Measurements from ENCODE around the gene ZFAND2A. TPM values are rescaled to one million over a fixed set of nuclear protein-coding genes. Genes with fewer than 3 reads are reported as not detected.

ZFAND2A gene
- total and polyA plus RNA-seq, 2 donors (not counting 3 experiments of a cell fraction or from before 2014, with no cell fraction given): 31.8 to 40.6 TPM

GRCh38 chr7:1103009-1103788, 56.8 kb downstream of the ZFAND2A start:
- Histone ChIP-seq H3K27me3 (ENCODE audit: control insufficient read depth in 2 of 2, insufficient read depth in 2 of 2, low read length in 2 of 2) (no peaks in the 10 kb centered on the region), H4K20me1 (replicated peaks; ENCODE audit: control insufficient read depth, extremely low read depth, insufficient read depth, low read length) (no peaks in the 10 kb centered on the region), H3K4me3 (replicated peaks in 1 of 3; ENCODE audit: insufficient read depth in 1 of 3, low read depth in 1 of 3, low read length in 3 of 3) (no peak overlapping the region), H3K4me1 (ENCODE audit: control insufficient read depth, extremely low read depth, insufficient read depth, low read length) (peaks cover 19% of the 10 kb centered on the region), H3K9ac (replicated peaks; ENCODE audit: extremely low read depth, insufficient read depth, low read length) (no peak overlapping the region), H3K4me2 (ENCODE audit: insufficient read depth, low read length) (no peak overlapping the region), H2AFZ (ENCODE audit: low read depth, low read length) (no peak overlapping the region), H3K9me1 (replicated peaks; ENCODE audit: control insufficient read depth, extremely low read depth, insufficient read depth, low read length) (no peaks in the 10 kb centered on the region), H3K79me2 (ENCODE audit: control insufficient read depth, insufficient read depth, low read length) (peaks cover 1% of the 10 kb centered on the region), H3K36me3 (ENCODE audit: control insufficient read depth in 2 of 2, extremely low read depth in 1 of 2, insufficient read depth in 2 of 2, low read length in 2 of 2) (no peaks in the 10 kb centered on the region), H3K9me3 (replicated peaks; ENCODE audit: control insufficient read depth, insufficient read depth, low read length) (no peaks in the 10 kb centered on the region), H3K27ac (ENCODE audit: insufficient read depth, low read depth, low read length) (no peak overlapping the region)
- ChIA-PET CTCF (interaction anchor here (3.6 kb wide), 1 partner anchor 20 kb away, joined by 24 read pairs; no protein-coding TSS in a partner anchor), POLR2A (no interaction called here)
- intact Hi-C loops (cut with micrococcal nuclease): no loop called here
- BruUV-seq (replicated peaks): no TSS peak
- no peak for DNase-seq (ENCODE audit: low read depth, low spot score)
- dilution Hi-C loops (cut with MboI; ENCODE audit: extremely low pct_ligation_motif_present, low sequenced_read_pairs): no loop called here
- TF ChIP-seq POLR2A (IDR thresholded peaks at IDR 0.05; ENCODE audit: low read depth, low read length) (no peak), POLR2AphosphoS5 (IDR thresholded peaks at IDR 0.05; ENCODE audit: insufficient read depth, low read depth, low read length) (no peak), GATA2 (IDR thresholded peaks at IDR 0.05; ENCODE audit: insufficient read depth, insufficient read length, low read depth, low read length) (no peak), CTCF (IDR thresholded peaks at IDR 0.05; ENCODE audit: extremely low read depth in 1 of 2, insufficient read depth in 1 of 2, low read depth in 1 of 2, low read length in 2 of 2) (no peak), MYC (IDR thresholded peaks at IDR 0.05; ENCODE audit: low read depth, low read length) (no peak), MAX (IDR thresholded peaks at IDR 0.05; ENCODE audit: insufficient read depth, insufficient read length) (no peak), EZH2 (IDR thresholded peaks at IDR 0.05; ENCODE audit: borderline replicate concordance, low read depth, low read length, severe bottlenecking) (no peak), JUN (IDR thresholded peaks at IDR 0.05; ENCODE audit: borderline replicate concordance, insufficient read depth, insufficient read length, low read depth) (no peak), FOS (IDR thresholded peaks at IDR 0.05; ENCODE audit: borderline replicate concordance, insufficient read depth, low read length) (no peak)
- FAIRE-seq: no peak

Other genes with a start within 250 kb of the ZFAND2A start
- 0.46 and 0.49 TPM in 2 replicates for gene ADAP1, start 205.5 kb downstream of the ZFAND2A start, total RNA-seq
- gene ADAP1, start 205.5 kb downstream of the ZFAND2A start, polyA plus RNA-seq: 0.58 and 0.76 TPM in 2 replicates
- 10.6 and 11.3 TPM in 2 replicates for gene COX19, start 184.6 kb downstream of the ZFAND2A start, total RNA-seq
- gene COX19, start 184.6 kb downstream of the ZFAND2A start, polyA plus RNA-seq: 4.7 and 6.8 TPM in 2 replicates
- not detected in 2 replicates for gene CYP2W1, start 177.0 kb downstream of the ZFAND2A start, total RNA-seq
- not detected in 2 replicates for gene CYP2W1, start 177.0 kb downstream of the ZFAND2A start, polyA plus RNA-seq
- gene GPR146, start 115.7 kb downstream of the ZFAND2A start, total RNA-seq: 11.7 and 18.5 TPM in 2 replicates
- gene GPR146, start 115.7 kb downstream of the ZFAND2A start, polyA plus RNA-seq: 44.8 and 76.6 TPM in 2 replicates
- 0.25 and 0.77 TPM in 2 replicates for gene GPER1, start 72.1 kb downstream of the ZFAND2A start, total RNA-seq
- gene GPER1, start 72.1 kb downstream of the ZFAND2A start, polyA plus RNA-seq: 2.3 and 3.1 TPM in 2 replicates
- gene UNCX, start 72.7 kb upstream of the ZFAND2A start, total RNA-seq: not detected in 2 replicates
- gene UNCX, start 72.7 kb upstream of the ZFAND2A start, polyA plus RNA-seq: not detected in 2 replicates